ENCODE measurements around the gene KLHDC1. TPM values are rescaled to one million over a fixed set of nuclear protein-coding genes. Genes with fewer than 3 reads are reported as not detected.
"Not testable (repeated sequence)": the region's sequence is repeated elsewhere in the genome, so short reads cannot be mapped to it uniquely, and the experiment has no call there.

KLHDC1 gene
- total RNA-seq, 1 experiment from 2014 or later = 0.99 TPM

DNA sequence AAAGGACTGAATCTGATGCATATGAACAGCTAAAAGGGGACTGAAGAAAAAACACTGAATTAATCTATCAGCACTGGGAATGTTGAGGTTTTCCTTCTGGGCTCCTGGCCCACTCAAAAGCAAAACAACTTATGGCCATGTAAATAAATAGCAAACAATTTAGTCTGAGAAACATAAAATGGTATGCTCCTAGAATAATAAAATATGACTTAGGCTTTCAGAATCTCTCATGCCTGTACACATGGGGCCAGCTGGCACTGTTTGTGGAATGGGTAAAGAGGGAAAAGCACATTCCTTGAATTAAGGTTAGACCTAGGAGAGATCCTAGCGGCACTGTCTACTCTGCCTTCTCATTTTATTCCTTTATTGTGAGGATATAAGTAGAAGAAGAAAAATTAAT lies 81.2 kb downstream of the KLHDC1 start:
- Mint-ChIP-seq H3K27ac (ENCODE audit: unreplicated experiment) (no peak overlapping the region), H3K4me1 (ENCODE audit: low read depth, unreplicated experiment) (peaks cover 20% of the 10 kb centered on the region), H3K4me3 (ENCODE audit: low read depth, unreplicated experiment) (no peak overlapping the region), H3K27me3 (ENCODE audit: unreplicated experiment) (no peaks in the 10 kb centered on the region), H3K9me3 (ENCODE audit: low read depth, unreplicated experiment) (no peaks in the 10 kb centered on the region), H3K36me3 (ENCODE audit: insufficient read depth, unreplicated experiment) (peaks cover 46% of the 10 kb centered on the region)
- CTCF ChIA-PET = no interaction called here
- TF ChIP-seq, protein P1, sequence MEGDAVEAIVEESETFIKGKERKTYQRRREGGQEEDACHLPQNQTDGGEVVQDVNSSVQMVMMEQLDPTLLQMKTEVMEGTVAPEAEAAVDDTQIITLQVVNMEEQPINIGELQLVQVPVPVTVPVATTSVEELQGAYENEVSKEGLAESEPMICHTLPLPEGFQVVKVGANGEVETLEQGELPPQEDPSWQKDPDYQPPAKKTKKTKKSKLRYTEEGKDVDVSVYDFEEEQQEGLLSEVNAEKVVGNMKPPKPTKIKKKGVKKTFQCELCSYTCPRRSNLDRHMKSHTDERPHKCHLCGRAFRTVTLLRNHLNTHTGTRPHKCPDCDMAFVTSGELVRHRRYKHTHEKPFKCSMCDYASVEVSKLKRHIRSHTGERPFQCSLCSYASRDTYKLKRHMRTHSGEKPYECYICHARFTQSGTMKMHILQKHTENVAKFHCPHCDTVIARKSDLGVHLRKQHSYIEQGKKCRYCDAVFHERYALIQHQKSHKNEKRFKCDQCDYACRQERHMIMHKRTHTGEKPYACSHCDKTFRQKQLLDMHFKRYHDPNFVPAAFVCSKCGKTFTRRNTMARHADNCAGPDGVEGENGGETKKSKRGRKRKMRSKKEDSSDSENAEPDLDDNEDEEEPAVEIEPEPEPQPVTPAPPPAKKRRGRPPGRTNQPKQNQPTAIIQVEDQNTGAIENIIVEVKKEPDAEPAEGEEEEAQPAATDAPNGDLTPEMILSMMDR (IDR thresholded peaks at IDR 0.05; ENCODE audit: unreplicated experiment) = no peak
- no TSS peak for BruUV-seq (replicated peaks)
- intact Hi-C loops (cut with micrococcal nuclease; ENCODE audit: unreplicated experiment) = no loop called here
- DNase-seq = no peak

- H3K27ac Mint-ChIP-seq (ENCODE audit: unreplicated experiment) = no peak overlapping the region
These were observed 85.5 kb downstream of the KLHDC1 start for GRCh38 chr14:49778421-49778820.

GRCh38 chr14:49781040-49781439 lies 88.1 kb downstream of the KLHDC1 start:
- H3K9me3 Mint-ChIP-seq (ENCODE audit: low read depth, unreplicated experiment); DNase-seq; intact Hi-C loops (cut with micrococcal nuclease; ENCODE audit: unreplicated experiment); H3K4me3 Mint-ChIP-seq (ENCODE audit: low read depth, unreplicated experiment); H3K27ac Mint-ChIP-seq (ENCODE audit: unreplicated experiment); H3K4me1 Mint-ChIP-seq (ENCODE audit: low read depth, unreplicated experiment); BruUV-seq (replicated peaks); H3K27me3 Mint-ChIP-seq (ENCODE audit: unreplicated experiment): not testable (repeated sequence)
- peaks cover 42% of the 10 kb centered on the region for H3K36me3 Mint-ChIP-seq (ENCODE audit: insufficient read depth, unreplicated experiment)
- CTCF ChIA-PET = interaction anchor here (1.2 kb wide), 1 partner anchor 10 kb away, joined by 4 read pairs; no protein-coding TSS in a partner anchor

More at GRCh38 chr14:49778421-49778820, 85.5 kb downstream of the KLHDC1 start:
- TF ChIP-seq, protein P1 (IDR thresholded peaks at IDR 0.05; ENCODE audit: unreplicated experiment) = no peak
- CTCF ChIA-PET = no interaction called here
- H3K27me3 Mint-ChIP-seq (ENCODE audit: unreplicated experiment) = no peaks in the 10 kb centered on the region
- H3K9me3 Mint-ChIP-seq (ENCODE audit: low read depth, unreplicated experiment) = no peaks in the 10 kb centered on the region
- no peak overlapping the region for H3K4me3 Mint-ChIP-seq (ENCODE audit: low read depth, unreplicated experiment)
- no peak for DNase-seq
- H3K4me1 Mint-ChIP-seq (ENCODE audit: low read depth, unreplicated experiment) = no peaks in the 10 kb centered on the region
- peaks cover 45% of the 10 kb centered on the region for H3K36me3 Mint-ChIP-seq (ENCODE audit: insufficient read depth, unreplicated experiment)
- intact Hi-C loops (cut with micrococcal nuclease; ENCODE audit: unreplicated experiment) = no loop called here
- BruUV-seq (replicated peaks) = no TSS peak

DNA sequence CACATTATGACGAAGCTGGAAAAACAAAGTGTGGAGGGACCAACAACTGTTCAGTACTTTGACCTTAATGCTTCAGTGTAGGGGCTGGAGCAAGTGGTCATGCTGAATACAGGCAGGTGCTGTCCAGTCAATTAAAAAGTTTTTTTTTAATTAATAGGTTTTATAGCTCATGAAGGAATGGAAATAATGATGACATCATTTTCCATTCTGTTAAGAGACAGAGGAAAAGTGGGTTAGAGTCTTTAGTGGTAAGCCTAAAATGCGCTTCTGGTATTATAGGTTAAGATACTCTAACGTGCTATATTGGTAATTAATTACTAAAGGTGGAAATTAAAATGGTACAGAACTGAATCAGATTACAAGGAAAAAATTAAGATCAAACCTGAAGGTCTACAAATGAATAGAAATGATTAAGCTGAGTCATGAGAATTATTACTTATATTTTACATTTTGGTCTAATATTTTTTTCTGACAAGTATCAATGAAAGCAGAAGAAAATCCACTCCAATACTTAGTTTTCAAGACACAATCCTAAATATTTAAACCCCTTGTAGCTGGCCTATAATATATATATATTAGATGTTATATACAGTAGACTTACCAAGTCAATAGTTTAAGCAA lies 90.6 kb downstream of the KLHDC1 start:
- Mint-ChIP-seq H3K4me1 (ENCODE audit: low read depth, unreplicated experiment) (no peaks in the 10 kb centered on the region), H3K36me3 (ENCODE audit: insufficient read depth, unreplicated experiment) (peaks cover 49% of the 10 kb centered on the region), H3K27ac (ENCODE audit: unreplicated experiment) (no peak overlapping the region), H3K9me3 (ENCODE audit: low read depth, unreplicated experiment) (no peaks in the 10 kb centered on the region), H3K4me3 (ENCODE audit: low read depth, unreplicated experiment) (no peak overlapping the region), H3K27me3 (ENCODE audit: unreplicated experiment) (no peaks in the 10 kb centered on the region)
- no TSS peak for BruUV-seq (replicated peaks)
- TF ChIP-seq, protein P1 (IDR thresholded peaks at IDR 0.05; ENCODE audit: unreplicated experiment) = no peak
- intact Hi-C loops (cut with micrococcal nuclease; ENCODE audit: unreplicated experiment) = no loop called here
- no peak for DNase-seq
- CTCF ChIA-PET = no interaction called here

DNA sequence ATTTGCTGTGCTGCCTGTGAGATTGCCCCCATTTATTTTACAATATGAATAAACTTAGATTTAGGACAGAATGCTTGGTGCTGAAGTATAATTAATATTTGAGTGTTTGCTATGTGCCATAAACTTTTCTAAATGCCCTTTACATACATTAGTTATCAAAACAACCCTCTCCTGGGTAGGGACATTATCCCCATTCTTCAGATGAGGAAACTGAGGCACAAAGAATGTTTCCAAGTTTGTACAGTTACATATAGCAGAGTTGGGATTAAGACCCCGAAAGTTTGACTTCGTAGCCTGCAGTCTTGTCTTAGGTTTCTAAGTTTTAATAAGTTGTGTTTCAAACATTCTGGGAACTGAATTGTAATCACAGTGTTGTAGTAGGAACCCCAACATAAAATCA lies 93.4 kb downstream of the KLHDC1 start:
- no peak overlapping the region for H3K27ac Mint-ChIP-seq (ENCODE audit: unreplicated experiment)
- TF ChIP-seq, protein P1 (IDR thresholded peaks at IDR 0.05; ENCODE audit: unreplicated experiment) = no peak
- no peak overlapping the region for H3K4me3 Mint-ChIP-seq (ENCODE audit: low read depth, unreplicated experiment)
- CTCF ChIA-PET = no interaction called here
- no TSS peak for BruUV-seq (replicated peaks)
- no peak for DNase-seq
- peaks cover 40% of the 10 kb centered on the region for H3K36me3 Mint-ChIP-seq (ENCODE audit: insufficient read depth, unreplicated experiment)
- H3K27me3 Mint-ChIP-seq (ENCODE audit: unreplicated experiment) = no peaks in the 10 kb centered on the region
- no peaks in the 10 kb centered on the region for H3K9me3 Mint-ChIP-seq (ENCODE audit: low read depth, unreplicated experiment)
- peaks cover 6% of the 10 kb centered on the region for H3K4me1 Mint-ChIP-seq (ENCODE audit: low read depth, unreplicated experiment)
- intact Hi-C loops (cut with micrococcal nuclease; ENCODE audit: unreplicated experiment) = no loop called here

Measured in Calu3 (cell line).